Renal cortical epithelial cell (primary cell): Measurements from ENCODE around the gene DLG2. TPM values are rescaled to one million over a fixed set of nuclear protein-coding genes. Genes with fewer than 3 reads are reported as not detected.
"Not testable (repeated sequence)": the region's sequence is repeated elsewhere in the genome, so short reads cannot be mapped to it uniquely, and the experiment has no call there.

Source experiments
- DNase-seq: peaks from one replicate; pipeline ENCODE4 v3.0.0-alpha.2; 2011; ENCODE audit warnings: low read depth
- total RNA-seq: library from RNA; depleted of rRNA; stranded (reverse); fragments of >200 nt; gene quantifications from 2 replicates; pipeline ENCODE4 v1.2.3, GENCODE V29; 2014

Gene DLG2
- total RNA-seq, 1 donor from 2014 or later: 0.85 TPM

DNA sequence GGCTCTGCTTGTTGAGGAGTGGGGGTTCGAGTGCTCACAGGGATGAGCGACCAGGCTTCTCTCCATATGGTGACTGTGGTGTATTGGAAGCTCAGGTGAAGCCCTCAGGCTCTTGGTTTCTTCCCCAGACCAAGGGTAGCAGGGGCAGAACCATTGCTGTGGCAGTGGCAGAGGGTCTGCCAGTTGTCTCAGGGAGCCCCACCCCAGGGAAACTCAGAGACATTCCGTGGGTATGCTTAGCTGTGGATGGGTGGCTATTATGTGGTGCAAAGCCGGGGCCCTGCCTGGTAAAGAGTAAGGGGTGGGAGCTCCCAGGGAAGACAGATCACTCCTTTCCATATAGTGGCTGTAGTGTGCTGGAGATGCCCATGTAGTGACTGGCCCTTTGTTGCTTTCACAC lies 167.8 kb downstream of the DLG2 start:
- DNase-seq: no peak

- DNase-seq: no peak
These were observed 182.7 kb downstream of the DLG2 start for GRCh38 chr11:85444479-85444878.

GRCh38 chr11:85440273-85440672 lies 186.9 kb downstream of the DLG2 start:
- DNase-seq: no peak

DNA sequence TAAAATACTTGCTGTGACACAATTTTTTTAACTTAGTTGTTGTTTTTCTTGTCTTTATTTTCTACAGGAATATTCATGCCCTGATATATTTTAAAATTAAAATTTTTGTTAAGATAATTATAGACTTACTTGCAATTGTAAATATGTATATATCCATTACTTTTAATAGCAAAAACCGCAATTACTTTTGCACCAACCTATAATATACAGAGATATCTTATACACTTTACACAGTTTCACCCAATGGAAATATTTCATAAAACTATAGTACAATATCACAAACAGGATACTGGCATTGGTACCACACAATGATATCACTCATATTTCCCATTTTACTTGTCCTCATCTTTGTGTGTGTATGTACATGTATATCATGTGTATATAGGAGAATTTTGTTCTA lies 188.8 kb downstream of the DLG2 start:
- no peak for DNase-seq

- no peak for DNase-seq
These were observed 195.8 kb downstream of the DLG2 start for GRCh38 chr11:85431319-85431718.

DNA sequence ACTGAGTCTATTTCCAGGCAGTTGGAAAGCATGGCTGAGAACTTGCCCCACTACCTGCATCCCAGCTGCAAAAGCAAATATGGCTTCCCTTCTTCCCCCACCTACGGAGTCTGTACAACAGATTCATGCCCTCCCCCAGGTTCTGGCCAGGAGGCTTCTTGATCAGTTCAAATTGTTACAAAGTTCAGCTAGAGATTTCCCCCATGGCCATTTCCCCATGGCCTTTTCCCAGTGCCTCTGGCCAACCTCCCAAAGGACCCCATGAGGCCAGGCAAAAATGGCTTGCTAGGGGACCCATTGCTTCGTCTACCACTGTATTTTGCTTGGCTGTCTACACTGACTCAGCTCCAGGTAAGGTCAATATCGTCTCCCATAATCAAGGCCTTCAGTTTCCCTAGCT lies 203.3 kb downstream of the DLG2 start:
- DNase-seq: no peak

DNA sequence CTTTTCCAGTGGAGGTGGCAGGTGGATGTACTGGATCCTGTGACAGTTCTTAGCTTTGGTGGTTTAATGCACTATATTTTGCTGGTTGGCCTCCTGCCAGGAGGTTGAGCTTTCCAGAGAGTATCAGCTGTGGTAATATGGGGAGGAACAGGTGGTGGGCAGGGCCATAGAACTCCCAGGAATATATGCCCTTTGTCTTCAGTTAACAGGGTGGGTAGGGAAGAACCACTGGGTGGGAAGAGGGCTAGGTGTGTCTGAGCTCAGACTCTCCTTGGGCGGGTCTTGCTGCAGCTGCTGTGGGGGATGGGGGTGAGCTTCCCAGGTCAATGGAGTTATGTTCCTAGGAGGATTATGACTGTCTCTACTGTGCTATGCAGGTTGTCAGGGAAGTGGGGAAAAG lies 203.8 kb downstream of the DLG2 start:
- DNase-seq: no peak

DNA sequence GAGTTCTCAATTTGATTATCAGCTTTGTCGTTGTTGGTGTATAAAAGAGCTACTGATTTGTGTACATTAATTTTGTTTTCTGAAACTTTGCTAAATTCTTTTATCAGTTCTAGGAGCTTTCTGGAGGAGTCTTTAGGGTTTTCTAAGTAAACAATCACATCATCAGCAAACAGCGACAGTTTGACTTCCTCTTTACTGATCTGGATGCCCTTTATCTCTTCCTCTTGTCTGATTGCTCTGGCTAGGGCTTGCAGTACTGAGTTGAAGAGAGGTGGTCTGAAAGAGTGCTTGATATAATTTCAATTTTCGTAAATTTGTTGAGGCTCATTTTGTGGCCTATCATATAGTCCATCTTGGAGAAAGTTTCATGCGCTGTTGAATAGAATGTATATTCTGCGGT lies 213.0 kb downstream of the DLG2 start:
- DNase-seq: no peak

GRCh38 chr11:85407648-85408047 lies 219.5 kb downstream of the DLG2 start:
- peak; percentile 3 for DNase-seq

GRCh38 chr11:85406841-85407240 lies 220.3 kb downstream of the DLG2 start:
- no peak for DNase-seq

DNA sequence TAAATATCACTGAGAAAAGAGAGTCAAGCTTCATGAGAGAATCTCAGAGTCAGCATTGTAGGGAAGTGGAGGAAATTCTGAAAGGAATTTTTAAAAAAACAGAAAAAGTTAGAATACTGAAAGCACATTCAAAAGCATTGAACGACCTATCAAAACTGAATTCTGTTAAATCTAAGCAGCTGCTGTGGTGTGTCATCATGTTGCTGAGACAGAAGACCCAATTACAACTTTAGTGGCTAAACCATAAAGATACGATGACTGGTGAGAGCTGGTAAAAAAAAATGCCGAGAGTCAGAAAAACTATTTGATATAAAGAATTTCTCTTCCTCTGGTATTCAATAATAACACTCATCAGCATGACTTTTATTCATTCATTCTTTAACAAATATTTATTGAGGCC lies 220.8 kb downstream of the DLG2 start:
- no peak for DNase-seq

- DNase-seq: not testable (repeated sequence)
These were observed 231.6 kb downstream of the DLG2 start for GRCh38 chr11:85395515-85396055.

- no peak for DNase-seq
These were observed 232.9 kb downstream of the DLG2 start for GRCh38 chr11:85394283-85394682.

DNA sequence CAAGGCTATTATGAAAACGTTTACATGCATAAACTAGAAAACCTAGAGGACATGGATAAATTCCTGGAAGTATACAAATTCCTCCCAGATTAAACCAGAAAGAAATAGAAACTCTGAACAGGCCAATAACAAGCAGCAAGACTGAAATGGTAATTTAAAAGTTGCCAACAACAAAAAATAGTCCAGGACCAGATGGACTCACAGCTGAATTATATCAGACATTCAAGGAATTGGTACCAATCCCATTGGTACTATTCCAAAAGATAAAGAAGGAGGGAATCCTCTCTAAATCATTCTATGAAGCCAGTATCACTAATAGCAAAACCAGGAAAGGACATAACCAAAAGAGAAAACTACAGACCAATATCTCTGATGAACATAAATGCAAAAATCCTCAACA lies 236.0 kb downstream of the DLG2 start:
- no peak for DNase-seq

GRCh38 chr11:85385547-85385946 lies 241.6 kb downstream of the DLG2 start:
- no peak for DNase-seq

GRCh38 chr11:85385111-85385510 lies 242.0 kb downstream of the DLG2 start:
- no peak for DNase-seq

DNA sequence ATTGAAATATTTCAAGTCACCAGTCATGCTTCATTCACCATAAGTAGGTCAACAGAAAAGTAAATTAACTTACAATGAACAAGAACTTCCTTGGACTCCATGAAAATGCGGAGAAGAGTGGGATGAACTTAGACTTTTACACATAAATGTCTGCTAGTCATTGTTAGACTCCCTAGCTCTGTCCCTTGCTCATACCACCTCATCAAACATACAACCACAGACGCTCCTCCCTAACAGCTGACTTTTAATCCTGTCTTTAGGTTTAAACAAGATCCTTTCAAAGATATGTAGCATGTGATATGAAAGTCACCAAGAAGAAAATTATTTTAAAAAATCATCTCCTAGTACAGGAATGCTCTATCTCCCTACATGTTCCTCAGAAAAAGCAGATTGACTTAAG lies 248.1 kb downstream of the DLG2 start:
- DNase-seq: no peak

DNA sequence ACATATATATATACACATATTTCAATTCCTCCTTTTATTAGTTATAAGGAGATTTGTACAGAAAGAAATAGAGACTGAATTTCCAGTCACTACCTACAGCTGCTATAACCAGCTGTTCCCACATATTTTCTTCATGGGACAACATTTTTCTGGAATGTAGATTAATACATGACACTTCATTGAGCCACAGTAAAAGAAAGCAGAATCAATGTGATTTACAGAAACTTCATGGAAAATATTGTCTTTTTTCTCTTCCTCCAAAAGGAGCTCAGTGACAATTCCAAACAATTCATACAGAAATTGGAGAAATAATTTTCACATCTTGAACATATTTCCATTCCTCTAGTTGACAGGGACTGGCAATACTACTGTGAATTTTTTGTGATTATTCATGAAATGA lies 249.2 kb downstream of the DLG2 start:
- no peak for DNase-seq

GRCh38 chr11:85359859-85360258 lies 267.3 kb downstream of the DLG2 start:
- no peak for DNase-seq

GRCh38 chr11:85355921-85356320 lies 271.2 kb downstream of the DLG2 start:
- no peak for DNase-seq

DNA sequence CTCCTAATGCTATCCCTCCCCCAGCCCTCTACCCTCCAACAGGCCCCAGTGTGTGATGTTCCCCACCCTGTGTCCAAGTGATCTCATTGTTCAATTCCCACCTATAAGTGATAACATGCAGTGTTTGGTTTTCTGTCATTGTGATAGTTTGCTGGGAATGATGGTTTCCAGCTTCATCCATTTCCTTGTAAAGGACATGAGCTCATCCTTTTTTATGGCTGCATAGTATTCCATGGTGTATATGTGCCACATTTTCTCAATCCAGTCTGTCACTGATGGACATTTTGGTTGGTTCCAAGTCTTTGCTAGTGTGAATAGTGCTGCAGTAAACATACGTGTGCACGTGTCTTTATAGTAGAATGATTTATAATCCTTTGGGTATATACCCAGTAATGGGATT lies 277.6 kb downstream of the DLG2 start:
- DNase-seq: not testable (repeated sequence)

DNA sequence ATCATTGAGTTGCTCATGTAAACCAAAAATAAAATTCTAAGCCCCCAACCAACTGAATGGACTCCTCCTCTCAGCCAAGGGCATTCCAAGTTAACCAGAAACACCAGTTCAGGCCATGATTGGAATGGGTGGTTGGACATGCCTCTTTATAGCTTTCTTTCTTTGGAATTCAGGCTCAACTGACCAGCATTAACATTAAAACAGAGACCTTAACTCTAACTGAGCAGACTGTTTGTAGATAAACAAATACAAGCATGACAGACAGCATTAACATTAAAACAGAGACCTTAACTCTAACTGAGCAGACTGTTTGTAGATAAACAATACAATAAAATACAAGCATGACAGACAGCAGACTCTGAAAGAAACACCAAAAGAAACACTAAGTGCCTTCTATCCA lies 278.2 kb downstream of the DLG2 start:
- DNase-seq: no peak

GRCh38 chr11:85347291-85347690 lies 279.9 kb downstream of the DLG2 start:
- DNase-seq: no peak

- DNase-seq: no peak
These were observed 280.7 kb downstream of the DLG2 start for GRCh38 chr11:85346484-85346883.

DNA sequence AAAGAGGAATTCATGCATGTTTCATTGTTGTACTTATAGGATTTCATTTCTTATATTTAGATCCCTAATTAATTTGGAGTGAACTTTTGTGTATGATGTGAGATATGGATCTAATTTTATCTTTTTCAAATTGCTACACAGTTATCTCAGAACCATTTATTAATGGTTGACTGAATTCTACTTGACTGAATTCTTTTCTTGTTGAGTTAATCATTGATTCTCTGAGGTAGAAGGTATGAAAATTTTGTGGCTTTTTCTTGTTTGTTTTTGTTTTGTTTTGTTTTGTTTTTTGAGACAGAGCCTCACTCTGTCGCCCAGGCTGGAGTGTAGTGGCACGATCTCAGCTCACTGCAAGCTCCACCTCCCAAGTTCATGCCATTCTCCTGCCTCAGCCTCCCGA lies 286.3 kb downstream of the DLG2 start:
- DNase-seq: peak; percentile 2
